AG09309 (cell line): ENCODE results near the gene IP6K1.
A peak's percentile ranks its signal among the peaks of the same experiment; 100 is the strongest.
"Not testable (repeated sequence)": the region's sequence is repeated elsewhere in the genome, so short reads cannot be mapped to it uniquely, and the experiment has no call there.

Experiments used
- DNase-seq: peaks from one replicate; pipeline ENCODE4 v3.0.0-alpha.2; 2010; ENCODE audit warnings: low read depth
- H3K4me3 ChIP-seq: 2 replicates; pipeline ENCODE4 v1.5.1; 2011; ENCODE audit warnings: mild to moderate bottlenecking, low read depth, low read length, moderate library complexity; ENCODE audit not compliant: control insufficient read depth
- TF ChIP-seq, protein P1 (sequence below): IDR thresholded peaks from 2 replicates; pipeline ENCODE4 v1.5.1; 2011; ENCODE audit warnings: mild to moderate bottlenecking, low read depth, low read length, inconsistent platforms; ENCODE audit not compliant: insufficient read depth, control insufficient read depth; ENCODE audit errors: missing control alignments

Gene IP6K1

DNA sequence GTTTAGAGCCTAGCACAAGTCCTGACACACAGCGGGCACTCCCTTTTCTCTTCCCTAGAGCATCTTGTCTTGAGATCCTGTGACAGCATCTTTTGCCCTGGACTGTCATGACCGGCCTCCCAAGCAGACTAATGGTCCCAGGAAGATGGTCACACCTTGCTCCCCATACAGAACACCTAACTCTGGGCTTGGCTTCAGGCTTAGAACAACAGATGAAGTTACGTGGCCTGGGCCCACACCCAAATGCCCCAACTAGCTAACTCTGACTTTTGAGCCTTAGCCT is 781 bp upstream of the IP6K1 start:
- TF ChIP-seq, protein P1, sequence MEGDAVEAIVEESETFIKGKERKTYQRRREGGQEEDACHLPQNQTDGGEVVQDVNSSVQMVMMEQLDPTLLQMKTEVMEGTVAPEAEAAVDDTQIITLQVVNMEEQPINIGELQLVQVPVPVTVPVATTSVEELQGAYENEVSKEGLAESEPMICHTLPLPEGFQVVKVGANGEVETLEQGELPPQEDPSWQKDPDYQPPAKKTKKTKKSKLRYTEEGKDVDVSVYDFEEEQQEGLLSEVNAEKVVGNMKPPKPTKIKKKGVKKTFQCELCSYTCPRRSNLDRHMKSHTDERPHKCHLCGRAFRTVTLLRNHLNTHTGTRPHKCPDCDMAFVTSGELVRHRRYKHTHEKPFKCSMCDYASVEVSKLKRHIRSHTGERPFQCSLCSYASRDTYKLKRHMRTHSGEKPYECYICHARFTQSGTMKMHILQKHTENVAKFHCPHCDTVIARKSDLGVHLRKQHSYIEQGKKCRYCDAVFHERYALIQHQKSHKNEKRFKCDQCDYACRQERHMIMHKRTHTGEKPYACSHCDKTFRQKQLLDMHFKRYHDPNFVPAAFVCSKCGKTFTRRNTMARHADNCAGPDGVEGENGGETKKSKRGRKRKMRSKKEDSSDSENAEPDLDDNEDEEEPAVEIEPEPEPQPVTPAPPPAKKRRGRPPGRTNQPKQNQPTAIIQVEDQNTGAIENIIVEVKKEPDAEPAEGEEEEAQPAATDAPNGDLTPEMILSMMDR = no peak
- no peak for DNase-seq
- H3K4me3 ChIP-seq = no peak overlapping the region

DNA sequence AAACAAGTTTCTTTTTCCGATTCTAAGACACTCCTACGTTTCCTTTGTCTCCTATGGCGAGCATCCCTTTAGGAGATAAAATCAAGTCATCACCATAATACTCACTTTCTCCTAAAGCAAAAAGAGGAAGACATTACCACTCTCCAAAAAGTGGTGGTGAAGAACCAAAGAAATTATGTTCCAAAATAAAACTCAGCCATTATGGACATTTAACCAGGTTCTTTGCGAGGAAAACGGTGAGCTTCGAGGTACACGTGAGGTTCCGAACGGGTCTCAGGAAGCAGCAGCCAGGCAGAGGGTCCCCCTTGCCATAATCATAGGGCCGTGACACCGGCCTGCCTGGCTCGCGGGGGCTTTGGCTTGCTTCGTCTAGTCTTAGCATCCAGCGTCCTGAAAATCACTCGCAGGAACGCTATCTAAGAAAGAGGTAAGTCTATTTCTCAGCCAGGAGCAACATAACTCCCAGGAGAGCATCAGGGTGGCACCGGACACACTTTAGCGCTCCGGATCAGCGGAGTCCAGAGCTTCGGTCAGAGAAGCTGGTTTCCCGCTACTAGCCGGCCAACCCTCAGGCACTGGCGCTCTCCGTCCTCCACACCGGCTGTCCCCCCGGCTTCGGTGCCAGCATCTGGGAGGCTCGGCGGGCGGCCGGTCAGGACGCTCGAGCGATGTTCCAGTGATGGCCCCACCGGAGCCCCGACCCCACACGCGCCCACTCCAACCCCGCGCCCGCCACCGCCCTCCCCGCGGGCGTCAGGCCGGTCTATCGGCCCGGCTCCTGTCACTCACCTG is 581 bp downstream of the IP6K1 start:
- H3K4me3 ChIP-seq = peak overlapping the region; percentile 61
- DNase-seq = no peak
- TF ChIP-seq, protein P1 = no peak

DNA sequence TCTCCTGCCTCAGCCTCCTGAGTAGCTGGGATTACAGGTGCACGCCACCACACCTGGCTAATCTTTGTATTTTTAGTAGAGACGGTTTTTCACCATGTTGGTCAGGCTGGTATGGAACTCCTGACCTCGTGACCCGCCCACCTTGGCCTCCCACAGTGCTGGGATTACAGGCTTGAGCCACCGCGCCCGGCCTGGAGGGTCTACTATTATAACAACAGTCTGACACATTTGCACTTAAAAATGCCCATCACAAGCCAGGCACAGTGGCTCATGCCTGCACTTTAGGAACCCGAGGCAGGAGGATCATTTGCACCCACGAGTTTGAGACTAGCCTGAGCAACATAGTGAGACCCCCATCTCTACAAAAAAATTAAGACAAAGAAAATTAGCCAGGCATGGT is 4.1 kb downstream of the IP6K1 start:
- DNase-seq, H3K4me3 ChIP-seq: not testable (repeated sequence)

DNA sequence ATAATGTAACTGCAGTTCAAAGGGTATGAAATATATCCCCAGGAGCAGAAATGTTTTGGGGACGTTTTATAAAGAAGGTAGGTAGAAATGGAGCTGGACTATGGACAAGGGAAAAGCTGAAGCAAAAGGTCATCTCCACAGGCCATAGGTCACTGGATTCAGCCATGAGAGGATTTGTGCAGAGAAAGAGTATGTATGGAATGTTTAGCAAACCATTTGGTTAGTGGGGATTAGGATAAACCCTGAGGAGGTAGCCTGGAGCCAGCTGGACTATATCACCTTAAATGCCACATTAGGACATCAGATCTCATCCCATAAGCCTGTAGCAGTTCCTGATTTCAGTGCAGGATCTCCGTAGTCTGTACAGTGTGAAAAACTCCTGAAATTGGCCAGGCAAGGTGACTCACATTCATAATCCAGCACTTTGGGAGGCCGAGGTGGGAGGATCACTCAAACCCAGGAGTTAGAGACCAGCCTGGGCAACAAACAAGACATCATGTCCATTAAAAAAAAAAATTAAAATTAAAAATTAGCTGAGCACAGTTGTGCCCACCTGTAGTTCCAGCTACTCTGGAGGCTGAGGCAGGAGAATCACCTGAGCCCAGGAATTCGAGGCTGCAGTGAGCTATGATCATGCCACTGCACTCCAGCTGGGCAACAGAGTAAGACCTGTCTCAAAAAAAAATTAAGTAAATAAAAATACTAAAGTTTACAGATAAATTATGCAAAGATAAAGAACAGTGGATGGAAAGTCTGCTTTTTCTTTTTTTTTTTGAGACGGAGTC is 4.7 kb downstream of the IP6K1 start:
- TF ChIP-seq, protein P1 = no peak
- H3K4me3 ChIP-seq = no peak overlapping the region
- no peak for DNase-seq

DNA sequence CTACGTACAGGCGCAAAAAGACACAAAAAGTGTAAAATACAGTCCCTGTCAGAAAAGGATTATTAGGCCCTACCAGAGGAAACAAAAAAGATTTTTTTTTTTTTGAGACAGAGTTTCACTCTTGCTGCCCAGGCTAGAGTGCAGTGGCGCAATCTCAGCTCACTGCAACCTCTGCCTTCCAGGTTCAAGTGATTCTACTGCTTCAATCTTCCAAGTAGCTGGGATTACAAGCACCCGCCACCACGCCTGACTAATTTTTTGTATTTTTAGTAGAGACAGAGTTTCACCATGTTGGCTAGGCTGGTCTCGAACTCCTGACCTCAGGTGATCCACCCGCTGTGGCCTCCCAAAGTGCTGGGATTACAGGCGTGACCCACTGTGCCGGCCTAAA is 5.4 kb downstream of the IP6K1 start:
- DNase-seq, H3K4me3 ChIP-seq: not testable (repeated sequence)

DNA sequence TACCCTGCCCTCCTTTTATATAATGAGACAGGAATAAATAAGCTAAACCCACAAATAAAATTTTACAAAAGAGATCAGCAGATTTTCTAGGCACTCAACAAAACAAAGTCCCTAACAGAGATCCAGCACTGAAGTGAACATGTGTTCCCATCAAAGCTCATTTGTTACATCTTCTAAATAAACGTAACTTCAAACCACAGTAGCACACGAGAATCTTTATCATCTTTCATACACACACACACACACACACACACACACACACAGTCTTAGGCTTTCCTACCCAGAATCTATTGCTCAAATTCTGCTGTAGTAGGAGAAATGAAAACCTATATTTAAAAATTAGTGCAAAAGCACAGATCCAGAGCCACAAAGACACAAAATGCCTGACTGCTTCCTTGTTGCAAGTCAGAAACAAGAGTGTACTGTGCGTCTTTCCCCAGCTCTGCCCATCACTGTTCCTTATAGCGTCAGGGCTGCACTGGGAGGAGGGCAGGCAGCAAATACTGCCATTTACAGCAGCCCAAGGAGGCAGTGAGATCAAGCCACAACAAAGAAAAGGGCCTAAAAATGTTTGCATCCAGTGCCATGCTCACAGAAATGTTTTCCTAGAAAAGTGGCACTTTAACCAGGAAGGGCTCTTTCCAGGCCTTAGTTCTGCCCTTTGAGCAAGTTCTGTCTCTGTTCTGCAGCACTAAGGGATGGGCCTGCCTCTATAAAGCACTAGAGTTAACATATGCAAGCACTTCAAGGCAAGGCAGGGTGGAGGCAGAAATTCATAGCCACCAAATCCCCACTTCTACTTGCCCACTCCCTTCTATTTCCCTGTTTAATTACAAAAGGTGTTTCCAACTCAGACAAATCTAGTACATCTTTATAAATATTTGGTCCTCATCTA is 6.0 kb downstream of the IP6K1 start:
- TF ChIP-seq, protein P1 = no peak
- H3K4me3 ChIP-seq = no peak overlapping the region
- DNase-seq = no peak

DNA sequence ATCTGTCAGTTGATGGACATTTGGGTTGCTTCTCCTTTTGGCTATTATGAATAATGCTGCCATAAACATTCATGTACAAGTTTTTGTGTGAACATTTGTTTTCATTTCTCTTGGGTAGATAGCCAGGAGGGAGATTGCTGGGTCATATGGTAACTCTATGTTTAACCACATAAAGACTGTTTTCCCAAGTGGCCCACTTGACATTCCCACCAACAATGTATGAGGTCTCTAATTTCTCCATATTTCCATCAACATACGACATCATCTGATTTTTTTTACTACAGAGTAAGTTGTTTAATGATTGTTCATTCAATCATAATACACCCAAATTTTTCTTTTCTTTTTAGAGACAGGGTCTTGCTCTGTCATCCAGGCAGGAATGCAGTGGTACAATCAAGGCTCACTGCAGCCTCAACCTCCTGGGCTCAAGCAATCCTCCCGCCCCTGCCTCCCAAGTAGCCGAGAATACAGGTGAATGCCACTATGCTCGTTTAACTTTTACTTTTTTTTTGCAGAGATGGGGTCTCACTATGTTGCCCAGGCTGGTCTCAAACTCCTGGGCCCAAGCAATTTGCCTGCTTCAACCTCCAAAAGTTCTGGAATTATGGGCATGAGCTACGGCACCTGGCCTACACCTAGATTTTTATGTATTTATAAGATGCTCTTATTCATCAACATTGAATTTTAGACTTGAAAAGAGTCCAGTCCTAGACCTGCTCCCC is 6.8 kb downstream of the IP6K1 start:
- TF ChIP-seq, protein P1 = no peak
- DNase-seq = no peak

DNA sequence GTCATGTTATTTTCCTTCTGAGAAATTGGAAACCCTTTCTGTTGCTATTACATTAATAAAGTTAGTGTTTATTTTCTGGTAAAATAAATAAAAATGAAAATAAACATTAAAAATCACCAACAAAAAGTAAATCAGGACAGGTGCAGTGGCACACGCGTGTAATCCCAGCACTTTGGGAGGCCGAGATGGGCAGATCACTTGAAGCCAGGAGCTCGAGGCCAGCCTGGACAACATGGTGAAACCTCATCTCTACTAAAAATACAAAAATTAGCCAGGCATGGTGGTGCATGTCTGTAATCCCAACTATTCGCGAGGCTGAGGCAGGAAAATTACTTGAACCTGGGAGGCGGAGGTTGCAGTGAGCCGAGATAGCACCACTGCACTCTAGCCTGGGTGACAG is 10.2 kb downstream of the IP6K1 start:
- not testable (repeated sequence) for H3K4me3 ChIP-seq, DNase-seq

More for the DNA sequence above, 6.8 kb downstream of the IP6K1 start:
- H3K4me3 ChIP-seq = no peak overlapping the region
